ENCODE data around the gene RABGAP1L. TPM values are rescaled to one million over a fixed set of nuclear protein-coding genes. Genes with fewer than 3 reads are reported as not detected.

The RABGAP1L gene
- total and polyA plus RNA-seq, 2 donors (not counting 3 experiments of a cell fraction or from before 2014, with no cell fraction given), result 6.4 to 22.2 TPM

- no peak overlapping the region for H3K4me3 ChIP-seq (replicated peaks in 1 of 3; ENCODE audit: insufficient read depth in 1 of 3, low read depth in 1 of 3, low read length in 3 of 3)
These were observed 762.8 kb downstream of the RABGAP1L start for GRCh38 chr1:174922121-174922520.

More at GRCh38 chr1:174922121-174922520, 762.8 kb downstream of the RABGAP1L start:
- FAIRE-seq, result no peak
- Histone ChIP-seq H3K9ac (replicated peaks; ENCODE audit: extremely low read depth, insufficient read depth, low read length) (no peak overlapping the region), H4K20me1 (replicated peaks; ENCODE audit: control insufficient read depth, extremely low read depth, insufficient read depth, low read length) (no peaks in the 10 kb centered on the region), H3K9me3 (replicated peaks; ENCODE audit: control insufficient read depth, insufficient read depth, low read length) (no peaks in the 10 kb centered on the region), H3K27me3 (ENCODE audit: control insufficient read depth in 2 of 2, insufficient read depth in 2 of 2, low read length in 2 of 2) (no peaks in the 10 kb centered on the region), H3K4me2 (ENCODE audit: insufficient read depth, low read length) (no peak overlapping the region), H3K36me3 (ENCODE audit: control insufficient read depth in 2 of 2, extremely low read depth in 1 of 2, insufficient read depth in 2 of 2, low read length in 2 of 2) (no peaks in the 10 kb centered on the region), H3K4me1 (ENCODE audit: control insufficient read depth, extremely low read depth, insufficient read depth, low read length) (no peaks in the 10 kb centered on the region), H3K27ac (ENCODE audit: insufficient read depth, low read depth, low read length) (no peak overlapping the region), H2AFZ (ENCODE audit: low read depth, low read length) (no peak overlapping the region), H3K9me1 (replicated peaks; ENCODE audit: control insufficient read depth, extremely low read depth, insufficient read depth, low read length) (no peaks in the 10 kb centered on the region), H3K79me2 (ENCODE audit: control insufficient read depth, insufficient read depth, low read length) (no peaks in the 10 kb centered on the region)
- no peak for TF ChIP-seq EZH2 (IDR thresholded peaks at IDR 0.05; ENCODE audit: borderline replicate concordance, low read depth, low read length, severe bottlenecking)
- no peak for TF ChIP-seq JUN (IDR thresholded peaks at IDR 0.05; ENCODE audit: borderline replicate concordance, insufficient read depth, insufficient read length, low read depth)
- no peak for TF ChIP-seq MYC (IDR thresholded peaks at IDR 0.05; ENCODE audit: low read depth, low read length)
- TF ChIP-seq FOS (IDR thresholded peaks at IDR 0.05; ENCODE audit: borderline replicate concordance, insufficient read depth, low read length), result no peak
- no peak for TF ChIP-seq MAX (IDR thresholded peaks at IDR 0.05; ENCODE audit: insufficient read depth, insufficient read length)
- TF ChIP-seq GATA2 (IDR thresholded peaks at IDR 0.05; ENCODE audit: insufficient read depth, insufficient read length, low read depth, low read length), result no peak
- no peak for TF ChIP-seq CTCF (IDR thresholded peaks at IDR 0.05; ENCODE audit: extremely low read depth in 1 of 2, insufficient read depth in 1 of 2, low read depth in 1 of 2, low read length in 2 of 2)
- TF ChIP-seq POLR2AphosphoS5 (IDR thresholded peaks at IDR 0.05; ENCODE audit: insufficient read depth, low read depth, low read length), result no peak
- no peak for TF ChIP-seq POLR2A (IDR thresholded peaks at IDR 0.05; ENCODE audit: low read depth, low read length)
- POLR2A ChIA-PET, result no interaction called here
- no peak for DNase-seq (ENCODE audit: low read depth, low spot score)
- intact Hi-C loops (cut with micrococcal nuclease), result no loop called here
- CTCF ChIA-PET, result interaction anchor here (0.8 to 1.7 kb wide), 6 partner anchors 10 to 62 kb away, joined by 3 to 6 read pairs (median 3); no protein-coding TSS in a partner anchor
- no TSS peak for BruUV-seq (replicated peaks)
- dilution Hi-C loops (cut with MboI; ENCODE audit: extremely low pct_ligation_motif_present, low sequenced_read_pairs), result no loop called here

All from endothelial cell of umbilical vein (primary cell).